Stimulated activated naive CD8-positive, alpha-beta T cell treated with anti-CD3 and anti-CD28 coated beads, Interleukin-15, Interleukin-2, amounts not matched to agents 100 ng/mL and 50 ng/mL, for 24 hours (primary cell): ENCODE results near the gene BABAM1.
"Not testable (repeated sequence)": the region's sequence is repeated elsewhere in the genome, so short reads cannot be mapped to it uniquely, and the experiment has no call there.

Experiments used
- H3K27ac Mint-ChIP-seq: one replicate; pipeline ENCODE4 v1.8.0; 2021; ENCODE audit warnings: mild to moderate bottlenecking, mixed read lengths
- H3K27me3 Mint-ChIP-seq: one replicate; pipeline ENCODE4 v1.8.0; 2021; ENCODE audit warnings: mixed read lengths
- H3K36me3 Mint-ChIP-seq: one replicate; pipeline ENCODE4 v1.8.0; 2021; ENCODE audit warnings: low read depth, mixed read lengths
- H3K4me1 Mint-ChIP-seq: one replicate; pipeline ENCODE4 v1.8.0; 2021; ENCODE audit warnings: low read depth, mixed read lengths
- H3K4me3 Mint-ChIP-seq: one replicate; pipeline ENCODE4 v1.8.0; 2021; ENCODE audit warnings: mild to moderate bottlenecking, mixed read lengths
- H3K9me3 Mint-ChIP-seq: one replicate; pipeline ENCODE4 v1.8.0; 2021; ENCODE audit warnings: mixed read lengths

Gene BABAM1

DNA sequence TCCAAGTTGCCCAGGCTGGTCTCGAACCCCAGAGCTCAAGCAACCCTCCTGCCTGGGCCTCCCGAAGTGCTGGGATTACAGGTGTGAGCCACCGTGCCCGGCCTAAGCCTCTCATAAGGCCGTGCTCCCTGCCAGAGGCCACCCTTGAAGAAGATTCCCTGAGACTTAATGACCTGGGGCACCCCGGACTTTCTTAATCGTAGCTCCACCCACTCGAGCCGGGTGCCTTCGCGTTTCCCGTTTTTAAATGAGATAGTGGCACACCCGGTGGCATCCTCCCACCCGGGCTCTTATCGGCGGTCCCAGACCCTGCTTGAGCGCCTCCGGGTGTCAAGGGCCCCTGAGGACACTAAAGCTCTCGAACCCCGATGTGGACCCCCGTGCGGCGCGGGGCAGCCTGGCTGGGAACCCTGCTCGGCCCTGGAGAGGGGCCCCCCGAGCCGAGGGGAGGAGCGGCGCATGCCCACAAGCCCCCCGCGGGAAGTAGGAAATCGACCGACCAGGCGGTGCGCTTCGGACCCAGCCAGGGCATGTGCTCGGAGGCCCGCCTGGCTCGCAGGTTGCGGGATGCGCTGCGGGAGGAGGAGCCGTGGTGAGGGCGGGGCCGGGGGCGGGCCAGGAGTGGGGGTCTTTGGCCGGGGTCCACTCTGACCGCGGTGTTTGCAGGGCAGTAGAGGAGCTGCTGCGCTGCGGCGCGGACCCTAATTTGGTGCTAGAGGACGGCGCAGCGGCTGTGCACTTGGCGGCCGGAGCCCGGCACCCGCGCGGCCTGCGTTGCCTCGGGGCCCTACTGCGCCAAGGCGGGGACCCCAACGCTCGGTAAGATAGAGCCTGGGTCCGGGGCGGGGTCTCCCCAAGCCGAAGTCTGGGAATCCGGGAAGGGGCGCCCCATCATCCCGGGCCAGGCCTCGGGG, 14.4 kb downstream of the BABAM1 start, which contains the start of gene ANKLE1:
ANKLE1 (plus strand) TSS at position 511 of the 914 bp plus-strand sequence; CDS start at position 531, 20 bp downstream.
- Mint-ChIP-seq H3K36me3 (peaks cover 33% of the 10 kb centered on the region), H3K27me3 (no peaks in the 10 kb centered on the region), H3K9me3 (no peaks in the 10 kb centered on the region), H3K27ac (peak within 1 kb of the TSS; percentile 85), H3K4me1 (peaks cover 6% of the 10 kb centered on the region), H3K4me3 (peak within 1 kb of the TSS; percentile 90)

DNA sequence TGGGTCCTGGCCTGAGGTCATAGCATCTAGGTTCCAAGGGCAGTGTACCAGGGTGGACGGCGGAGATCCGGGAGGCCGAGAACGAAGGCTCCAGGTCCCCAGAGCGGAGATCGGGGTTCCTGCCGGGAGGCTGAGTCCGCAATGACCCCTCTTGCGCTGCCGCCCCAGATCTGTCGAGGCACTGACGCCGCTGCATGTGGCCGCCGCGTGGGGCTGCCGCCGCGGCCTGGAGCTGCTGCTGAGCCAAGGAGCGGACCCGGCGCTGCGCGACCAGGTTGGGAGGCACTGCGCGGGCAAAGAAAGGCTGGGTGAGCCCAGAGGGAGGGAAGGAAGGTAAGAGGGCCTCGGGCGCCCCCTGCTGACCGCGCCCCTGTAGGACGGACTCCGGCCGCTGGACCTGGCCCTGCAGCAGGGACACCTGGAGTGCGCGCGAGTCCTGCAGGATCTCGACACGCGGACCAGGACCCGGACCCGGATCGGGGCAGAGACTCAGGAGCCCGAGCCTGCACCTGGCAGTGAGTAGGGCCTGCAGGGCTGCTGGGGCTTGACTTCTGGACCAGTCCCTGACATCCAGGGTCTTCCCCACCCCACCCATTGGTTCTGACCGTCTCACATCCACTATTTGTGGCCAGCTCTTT, 15.4 kb downstream of the BABAM1 start:
- Mint-ChIP-seq H3K9me3 (no peaks in the 10 kb centered on the region), H3K4me3 (peak overlapping the region; percentile 90), H3K36me3 (peaks cover 28% of the 10 kb centered on the region), H3K27ac (peak overlapping the region; percentile 85), H3K4me1 (peaks cover 6% of the 10 kb centered on the region), H3K27me3 (no peaks in the 10 kb centered on the region)

DNA sequence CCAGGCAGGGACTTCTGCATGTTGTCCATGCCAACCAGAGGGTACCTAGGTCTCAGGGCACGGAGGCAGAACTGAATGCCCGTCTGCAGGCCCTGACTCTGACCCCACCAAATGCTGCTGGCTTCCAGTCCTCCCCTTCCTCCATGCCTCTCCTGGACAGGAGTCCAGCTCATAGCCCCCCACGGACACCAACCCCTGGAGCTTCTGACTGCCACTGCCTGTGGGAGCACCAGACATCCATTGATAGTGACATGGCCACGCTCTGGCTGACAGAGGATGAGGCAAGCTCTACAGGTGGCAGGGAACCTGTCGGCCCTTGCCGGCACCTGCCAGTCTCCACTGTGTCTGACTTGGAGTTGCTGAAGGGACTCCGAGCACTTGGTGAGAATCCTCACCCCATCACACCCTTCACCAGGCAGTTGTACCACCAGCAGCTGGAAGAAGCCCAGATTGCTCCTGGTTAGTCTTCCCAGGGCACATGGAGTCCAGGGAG, 16.3 kb downstream of the BABAM1 start:
- Mint-ChIP-seq H3K4me3 (peak overlapping the region; percentile 90), H3K36me3 (peaks cover 27% of the 10 kb centered on the region), H3K9me3 (no peaks in the 10 kb centered on the region), H3K27me3 (no peaks in the 10 kb centered on the region), H3K4me1 (peaks cover 6% of the 10 kb centered on the region), H3K27ac (no peak overlapping the region)

DNA sequence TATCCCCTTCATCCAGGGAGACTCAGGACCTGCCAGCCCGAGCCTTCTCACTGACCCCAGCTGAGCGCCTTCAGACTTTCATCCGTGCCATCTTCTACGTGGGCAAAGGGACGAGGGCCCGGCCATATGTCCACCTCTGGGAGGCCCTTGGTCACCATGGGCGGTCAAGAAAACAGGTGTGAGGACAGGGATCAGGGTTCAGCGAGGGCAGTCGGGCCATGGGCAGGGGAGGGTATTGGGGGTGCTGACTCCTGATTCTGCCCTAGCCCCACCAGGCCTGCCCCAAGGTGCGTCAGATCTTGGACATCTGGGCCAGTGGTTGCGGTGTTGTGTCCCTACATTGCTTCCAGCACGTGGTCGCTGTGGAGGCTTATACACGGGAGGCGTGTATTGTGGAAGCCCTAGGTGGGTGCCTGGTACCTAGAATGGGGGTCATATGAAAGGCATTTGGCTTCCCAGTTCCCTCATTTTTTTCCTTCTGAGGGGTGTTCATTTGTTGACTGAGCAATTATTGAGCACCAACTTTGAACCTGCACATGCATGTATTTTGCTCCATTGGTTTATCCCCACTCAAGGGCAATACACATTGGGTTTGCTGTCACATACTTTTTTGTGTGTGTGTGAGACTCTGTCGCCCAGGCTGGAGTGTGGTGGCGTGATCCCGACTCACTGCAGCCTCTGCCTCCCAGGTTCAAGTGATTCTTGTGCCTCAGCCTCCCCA, 18.3 kb downstream of the BABAM1 start:
- H3K9me3 Mint-ChIP-seq = no peaks in the 10 kb centered on the region
- H3K4me3 Mint-ChIP-seq = no peak overlapping the region
- peaks cover 27% of the 10 kb centered on the region for H3K36me3 Mint-ChIP-seq
- no peaks in the 10 kb centered on the region for H3K27me3 Mint-ChIP-seq
- H3K4me1 Mint-ChIP-seq = peaks cover 6% of the 10 kb centered on the region
- H3K27ac Mint-ChIP-seq = no peak overlapping the region

DNA sequence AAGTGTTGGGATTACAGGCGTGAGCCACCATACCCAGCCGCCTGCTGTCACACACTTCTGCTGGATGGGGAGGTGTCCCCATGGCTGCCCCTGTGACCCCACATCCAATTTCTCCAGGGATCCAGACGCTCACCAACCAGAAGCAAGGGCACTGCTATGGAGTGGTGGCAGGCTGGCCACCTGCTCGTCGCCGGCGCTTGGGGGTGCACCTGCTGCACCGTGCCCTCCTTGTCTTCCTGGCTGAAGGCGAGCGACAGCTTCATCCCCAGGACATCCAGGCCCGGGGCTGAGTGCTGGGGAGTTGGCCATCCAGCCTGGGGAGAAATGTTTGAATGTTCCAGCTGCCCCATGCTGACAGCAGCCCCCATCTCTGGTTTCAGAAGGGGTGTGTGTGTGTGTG, 19.0 kb downstream of the BABAM1 start:
- peaks cover 27% of the 10 kb centered on the region for H3K36me3 Mint-ChIP-seq
- peaks cover 3% of the 10 kb centered on the region for H3K4me1 Mint-ChIP-seq
- no peaks in the 10 kb centered on the region for H3K27me3 Mint-ChIP-seq
- H3K9me3 Mint-ChIP-seq = no peaks in the 10 kb centered on the region
- H3K4me3 Mint-ChIP-seq = no peak overlapping the region
- H3K27ac Mint-ChIP-seq = no peak overlapping the region

- no peaks in the 10 kb centered on the region for H3K9me3 Mint-ChIP-seq
- no peak overlapping the region for H3K4me3 Mint-ChIP-seq
- H3K36me3 Mint-ChIP-seq = peaks cover 27% of the 10 kb centered on the region
- no peaks in the 10 kb centered on the region for H3K27me3 Mint-ChIP-seq
- H3K4me1 Mint-ChIP-seq = peaks cover under 1% of the 10 kb centered on the region
- no peak overlapping the region for H3K27ac Mint-ChIP-seq
Observed at GRCh38 chr19:17286752-17287151, 19.5 kb downstream of the BABAM1 start.

DNA sequence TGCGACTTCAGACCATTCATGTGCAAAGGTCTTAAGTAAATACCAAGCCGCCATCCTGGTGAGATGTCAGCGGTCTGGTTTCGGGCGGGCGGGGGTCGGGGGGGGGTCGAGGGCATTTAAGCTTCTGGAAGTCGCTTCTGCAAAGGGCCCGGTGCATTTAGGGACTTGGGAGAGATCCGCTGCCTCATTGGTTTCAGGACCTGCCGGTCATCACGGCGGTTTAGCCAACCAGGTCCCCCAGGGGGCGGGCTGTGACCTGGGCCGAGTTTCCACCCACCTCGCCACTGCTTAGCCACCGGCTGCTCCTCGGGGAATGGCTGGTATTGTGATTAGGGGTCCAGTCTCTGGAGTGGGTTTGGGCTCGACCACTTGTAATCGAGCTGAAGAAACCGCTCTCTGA, 22.2 kb downstream of the BABAM1 start:
- peaks cover 11% of the 10 kb centered on the region for H3K4me1 Mint-ChIP-seq
- no peaks in the 10 kb centered on the region for H3K27me3 Mint-ChIP-seq
- no peak overlapping the region for H3K4me3 Mint-ChIP-seq
- H3K9me3 Mint-ChIP-seq = no peaks in the 10 kb centered on the region
- no peak overlapping the region for H3K27ac Mint-ChIP-seq
- H3K36me3 Mint-ChIP-seq = peaks cover 18% of the 10 kb centered on the region

DNA sequence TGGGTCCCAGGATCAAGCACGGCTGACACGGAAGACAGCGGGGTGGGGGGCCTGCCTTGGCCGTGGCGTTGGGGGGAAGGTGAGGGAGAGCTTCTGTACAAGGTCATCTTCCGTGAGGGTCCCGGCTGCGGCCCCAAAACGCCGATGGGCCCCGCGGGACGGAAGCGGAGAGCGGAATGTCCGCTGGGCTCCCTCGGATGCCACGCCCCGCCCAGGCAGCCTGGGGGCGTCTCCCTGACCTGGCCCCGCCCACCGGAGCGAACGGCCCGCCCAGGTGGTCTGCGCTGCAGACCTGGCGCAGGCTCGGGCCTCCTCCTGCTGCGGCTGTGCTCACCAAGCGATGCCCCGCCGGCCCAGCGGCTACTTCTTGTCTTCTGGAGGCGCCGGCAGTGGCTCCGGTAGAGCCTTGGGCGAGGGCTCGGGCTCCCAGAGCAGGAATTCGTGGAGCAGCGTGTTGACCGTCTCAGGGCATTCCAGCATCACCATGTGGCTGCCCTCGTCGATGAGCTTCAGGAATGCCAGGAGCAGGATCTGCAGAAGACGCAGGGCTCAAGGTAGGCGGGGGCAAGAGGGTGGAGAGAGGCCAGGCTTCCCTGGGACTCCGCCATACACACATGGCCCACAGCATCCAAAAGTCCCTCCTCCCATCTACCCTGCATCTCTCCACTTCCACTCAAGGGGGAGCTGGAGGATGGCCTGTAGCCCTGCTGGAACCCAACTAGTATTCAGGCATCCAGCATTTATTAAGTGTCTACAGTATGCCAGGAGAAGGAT, 25.2 kb downstream of the BABAM1 start:
- H3K27me3 Mint-ChIP-seq = no peaks in the 10 kb centered on the region
- H3K4me3 Mint-ChIP-seq = peak overlapping the region; percentile 88
- peaks cover 23% of the 10 kb centered on the region for H3K4me1 Mint-ChIP-seq
- H3K36me3 Mint-ChIP-seq = peaks cover 8% of the 10 kb centered on the region
- no peaks in the 10 kb centered on the region for H3K9me3 Mint-ChIP-seq
- peak overlapping the region; percentile 81 for H3K27ac Mint-ChIP-seq

DNA sequence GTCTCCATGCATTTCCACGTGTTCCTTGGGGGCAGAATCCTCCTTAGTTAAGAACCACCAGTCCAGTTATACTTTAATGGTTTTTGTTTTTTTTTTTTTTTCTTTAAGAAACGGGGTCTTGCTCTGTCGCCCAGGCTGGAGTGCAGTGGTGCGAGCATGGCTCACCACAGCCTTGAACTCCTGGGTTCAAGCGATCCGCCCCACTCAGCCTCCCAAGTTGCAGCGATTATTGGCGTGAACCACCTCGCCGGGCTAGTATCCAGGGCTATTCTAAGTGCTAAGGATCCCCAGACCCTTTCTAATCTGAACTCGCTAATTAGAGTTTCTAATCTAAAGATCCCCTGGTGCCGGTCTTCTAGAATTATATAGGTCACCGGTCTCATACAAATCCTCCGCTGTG, 26.4 kb downstream of the BABAM1 start:
- Mint-ChIP-seq H3K27ac (no peak overlapping the region), H3K27me3 (no peaks in the 10 kb centered on the region), H3K4me3 (no peak overlapping the region), H3K9me3 (no peaks in the 10 kb centered on the region), H3K36me3 (peaks cover 13% of the 10 kb centered on the region), H3K4me1 (peaks cover 23% of the 10 kb centered on the region)

GRCh38 chr19:17294051-17294891, 27.0 kb downstream of the BABAM1 start:
- Mint-ChIP-seq H3K27ac (no peak overlapping the region), H3K36me3 (peaks cover 13% of the 10 kb centered on the region), H3K27me3 (no peaks in the 10 kb centered on the region), H3K4me3 (no peak overlapping the region), H3K4me1 (peaks cover 23% of the 10 kb centered on the region), H3K9me3 (no peaks in the 10 kb centered on the region)

GRCh38 chr19:17295551-17295950, 28.3 kb downstream of the BABAM1 start:
- H3K9me3 Mint-ChIP-seq, H3K27ac Mint-ChIP-seq, H3K4me3 Mint-ChIP-seq, H3K27me3 Mint-ChIP-seq: not testable (repeated sequence)
- peaks cover 23% of the 10 kb centered on the region for H3K4me1 Mint-ChIP-seq
- peaks cover 13% of the 10 kb centered on the region for H3K36me3 Mint-ChIP-seq

GRCh38 chr19:17296273-17296672, 29.0 kb downstream of the BABAM1 start:
- Mint-ChIP-seq H3K27ac (no peak overlapping the region), H3K36me3 (peaks cover 13% of the 10 kb centered on the region), H3K4me1 (peaks cover 23% of the 10 kb centered on the region), H3K27me3 (no peaks in the 10 kb centered on the region), H3K4me3 (no peak overlapping the region), H3K9me3 (no peaks in the 10 kb centered on the region)

- peaks cover 22% of the 10 kb centered on the region for H3K4me1 Mint-ChIP-seq
- H3K9me3 Mint-ChIP-seq = no peaks in the 10 kb centered on the region
- H3K27ac Mint-ChIP-seq = no peak overlapping the region
- H3K27me3 Mint-ChIP-seq = no peaks in the 10 kb centered on the region
- H3K4me3 Mint-ChIP-seq = no peak overlapping the region
- H3K36me3 Mint-ChIP-seq = peaks cover 15% of the 10 kb centered on the region
Observed at GRCh38 chr19:17296976-17297375, 29.7 kb downstream of the BABAM1 start.
